Iris pigment epithelial cell (primary cell): ENCODE measurements around the gene CCSER2.

ENCODE experiments used
- DNase-seq: peaks from one replicate; pipeline ENCODE4 v3.0.0-alpha.2; 2011; ENCODE audit warnings: low read depth

The CCSER2 gene

GRCh38 chr10:84348860-84349259, 20.5 kb downstream of the CCSER2 start:
- DNase-seq = peak; percentile 75

GRCh38 chr10:84352251-84352842, 24.0 kb downstream of the CCSER2 start:
- peak; percentile 77 for DNase-seq

- DNase-seq = no peak
These were observed 24.8 kb downstream of the CCSER2 start for GRCh38 chr10:84353052-84353803.

- DNase-seq = no peak
These were observed 26.2 kb downstream of the CCSER2 start for GRCh38 chr10:84354623-84355022.

GRCh38 chr10:84355106-84355505, 26.7 kb downstream of the CCSER2 start:
- no peak for DNase-seq

- DNase-seq = no peak
These were observed 28.5 kb downstream of the CCSER2 start for GRCh38 chr10:84356928-84357327.

GRCh38 chr10:84358743-84359142, 30.4 kb downstream of the CCSER2 start:
- no peak for DNase-seq

GRCh38 chr10:84360637-84361365, 32.4 kb downstream of the CCSER2 start:
- peak; percentile 56 for DNase-seq

- DNase-seq = no peak
These were observed 37.0 kb downstream of the CCSER2 start for GRCh38 chr10:84365335-84365881.

GRCh38 chr10:84366041-84366440, 37.7 kb downstream of the CCSER2 start:
- no peak for DNase-seq

- no peak for DNase-seq
These were observed 38.9 kb downstream of the CCSER2 start for GRCh38 chr10:84367256-84367655.

- no peak for DNase-seq
These were observed 40.4 kb downstream of the CCSER2 start for GRCh38 chr10:84368828-84369227.

- peak; percentile 35 for DNase-seq
These were observed 41.9 kb downstream of the CCSER2 start for GRCh38 chr10:84370283-84370682.

- no peak for DNase-seq
These were observed 43.6 kb downstream of the CCSER2 start for GRCh38 chr10:84371944-84372343.

- no peak for DNase-seq
These were observed 44.6 kb downstream of the CCSER2 start for GRCh38 chr10:84373000-84373399.

- DNase-seq = no peak
These were observed 46.1 kb downstream of the CCSER2 start for GRCh38 chr10:84374455-84374854.

GRCh38 chr10:84375011-84375410, 46.6 kb downstream of the CCSER2 start:
- DNase-seq = peak; percentile 58

- no peak for DNase-seq
These were observed 47.5 kb downstream of the CCSER2 start for GRCh38 chr10:84375881-84376280.

- no peak for DNase-seq
These were observed 59.8 kb downstream of the CCSER2 start for GRCh38 chr10:84388148-84388547.

- no peak for DNase-seq
These were observed 62.0 kb downstream of the CCSER2 start for GRCh38 chr10:84390364-84390763.

GRCh38 chr10:84391326-84391725, 62.9 kb downstream of the CCSER2 start:
- DNase-seq = no peak

- no peak for DNase-seq
These were observed 63.8 kb downstream of the CCSER2 start for GRCh38 chr10:84392181-84392580.

GRCh38 chr10:84395581-84395980, 67.2 kb downstream of the CCSER2 start:
- DNase-seq = peak; percentile 21
